HG03097 (cell line): ENCODE measurements around the gene RGMB.

Experiments used
- ATAC-seq: cut with Tn5 transposase; IDR thresholded peaks from one replicate; pipeline ENCODE4 v1.9.1; 2021; ENCODE audit not compliant: unreplicated experiment, low FRiP score

RGMB gene

GRCh38 chr5:98767581-98767980, 5.9 kb upstream of the RGMB start:
- no peak for ATAC-seq

GRCh38 chr5:98768160-98768959, 5.1 kb upstream of the RGMB start:
- ATAC-seq: peak; percentile 36

- no peak for ATAC-seq
Observed at GRCh38 chr5:98768960-98769209, 4.6 kb upstream of the RGMB start.

- no peak for ATAC-seq
Observed at GRCh38 chr5:98769210-98769958, 4.1 kb upstream of the RGMB start.

GRCh38 chr5:98769959-98770208, 3.6 kb upstream of the RGMB start:
- no peak for ATAC-seq

- no peak for ATAC-seq
Observed at GRCh38 chr5:98770209-98770910, 3.1 kb upstream of the RGMB start.

- ATAC-seq: no peak
Observed at GRCh38 chr5:98770911-98771322, 2.5 kb upstream of the RGMB start.

- no peak for ATAC-seq
Observed at GRCh38 chr5:98771382-98772109, 1.9 kb upstream of the RGMB start.

GRCh38 chr5:98772415-98773213, 849 bp upstream of the RGMB start:
- peak; percentile 25 for ATAC-seq

- ATAC-seq: no peak
Observed at GRCh38 chr5:98773214-98773463, 324 bp upstream of the RGMB start.

- ATAC-seq: peak; percentile 26
Observed at GRCh38 chr5:98774192-98775033, 950 bp downstream of the RGMB start.

GRCh38 chr5:98775246-98776065, 2.0 kb downstream of the RGMB start:
- no peak for ATAC-seq

GRCh38 chr5:98776066-98776705, 2.7 kb downstream of the RGMB start:
- ATAC-seq: no peak

GRCh38 chr5:98777295-98777694, 3.8 kb downstream of the RGMB start:
- no peak for ATAC-seq

- ATAC-seq: no peak
Observed at GRCh38 chr5:98779264-98779877, 5.9 kb downstream of the RGMB start.

- no peak for ATAC-seq
Observed at GRCh38 chr5:98780390-98780789, 6.9 kb downstream of the RGMB start.

- no peak for ATAC-seq
Observed at GRCh38 chr5:98781520-98781919, 8.1 kb downstream of the RGMB start.

- no peak for ATAC-seq
Observed at GRCh38 chr5:98781964-98782363, 8.5 kb downstream of the RGMB start.
